ENCODE measurements around the gene NTSR2. TPM values are rescaled to one million over a fixed set of nuclear protein-coding genes. Genes with fewer than 3 reads are reported as not detected.

Gene NTSR2
- total RNA-seq, 2 donors from 2014 or later: not detected

GRCh38 chr2:11667194-11667593 lies 2.8 kb downstream of the NTSR2 start:
- Histone ChIP-seq H3K27me3 (no peaks in the 10 kb centered on the region), H3K36me3 (no peaks in the 10 kb centered on the region), H3K27ac (no peak overlapping the region), H3K4me1 (peaks cover 0 to 12% of the 10 kb centered on the region in 2 donors), H3K9me3 (no peaks in the 10 kb centered on the region), H3K4me3 (no peak overlapping the region)
- TF ChIP-seq CTCF (IDR thresholded peaks at IDR 0.05): no peak
- DNase-seq (ENCODE audit: low spot score): no peak

GRCh38 chr2:11665510-11666362 lies 4.3 kb downstream of the NTSR2 start:
- H3K36me3 ChIP-seq: no peaks in the 10 kb centered on the region
- no peak for DNase-seq (ENCODE audit: low spot score)

GRCh38 chr2:11665028-11665427 lies 5.0 kb downstream of the NTSR2 start:
- no peaks in the 10 kb centered on the region for H3K36me3 ChIP-seq
- H3K27me3 ChIP-seq: no peaks in the 10 kb centered on the region
- no peak overlapping the region for H3K27ac ChIP-seq

More at GRCh38 chr2:11665510-11666362, 4.3 kb downstream of the NTSR2 start:
- H3K9me3 ChIP-seq: no peaks in the 10 kb centered on the region
- peaks cover 0 to 12% of the 10 kb centered on the region in 2 donors for H3K4me1 ChIP-seq
- no peak overlapping the region for H3K4me3 ChIP-seq
- H3K27ac ChIP-seq: no peak overlapping the region
- TF ChIP-seq CTCF (IDR thresholded peaks at IDR 0.05): no peak
- no peaks in the 10 kb centered on the region for H3K27me3 ChIP-seq

GRCh38 chr2:11663427-11663826 lies 6.6 kb downstream of the NTSR2 start:
- Histone ChIP-seq H3K27ac (no peak overlapping the region), H3K9me3 (no peaks in the 10 kb centered on the region), H3K4me1 (no peaks in the 10 kb centered on the region), H3K36me3 (no peaks in the 10 kb centered on the region), H3K27me3 (no peaks in the 10 kb centered on the region), H3K4me3 (no peak overlapping the region)
- TF ChIP-seq CTCF (IDR thresholded peaks at IDR 0.05): no peak
- DNase-seq (ENCODE audit: low spot score): no peak

More at GRCh38 chr2:11665028-11665427, 5.0 kb downstream of the NTSR2 start:
- no peak for DNase-seq (ENCODE audit: low spot score)
- no peak for TF ChIP-seq CTCF (IDR thresholded peaks at IDR 0.05)
- Histone ChIP-seq H3K4me3 (no peak overlapping the region), H3K9me3 (no peaks in the 10 kb centered on the region), H3K4me1 (peaks cover 0 to 8% of the 10 kb centered on the region in 2 donors)

GRCh38 chr2:11662882-11663281 lies 7.1 kb downstream of the NTSR2 start:
- no peak for TF ChIP-seq CTCF (IDR thresholded peaks at IDR 0.05)
- Histone ChIP-seq H3K4me1 (no peaks in the 10 kb centered on the region), H3K36me3 (no peaks in the 10 kb centered on the region), H3K9me3 (no peaks in the 10 kb centered on the region), H3K27ac (no peak overlapping the region), H3K4me3 (no peak overlapping the region), H3K27me3 (no peaks in the 10 kb centered on the region)
- DNase-seq (ENCODE audit: low spot score): no peak
